ENCODE measurements around the gene MAGI3. TPM values are rescaled to one million over a fixed set of nuclear protein-coding genes. Genes with fewer than 3 reads are reported as not detected.

The MAGI3 gene
- total and polyA plus RNA-seq, 8 donors, result 27.4 to 62.2 (median 36.3) TPM

DNA sequence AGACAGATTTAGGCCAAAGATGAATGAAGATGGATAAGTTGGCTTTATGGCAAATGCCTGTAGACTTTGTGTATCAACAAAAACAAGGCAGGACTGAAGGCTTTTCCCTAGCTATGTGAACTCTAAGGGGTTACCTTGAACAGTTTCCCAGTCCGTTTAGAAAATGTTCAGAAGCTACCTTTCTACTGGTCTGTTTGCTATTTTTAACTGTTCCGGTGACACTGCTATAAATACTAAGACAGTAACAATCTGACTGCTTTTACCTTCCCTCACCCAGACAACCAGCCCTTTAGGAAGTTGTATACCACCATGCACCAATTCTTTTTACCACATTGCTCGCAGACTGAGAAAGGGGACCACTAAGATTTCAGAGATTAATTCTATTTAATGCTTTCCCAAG lies 266.8 kb downstream of the MAGI3 start:
- H3K9me3 ChIP-seq, result no peaks in the 10 kb centered on the region
- no peak overlapping the region for H3K27ac ChIP-seq
- TF ChIP-seq, protein P1, sequence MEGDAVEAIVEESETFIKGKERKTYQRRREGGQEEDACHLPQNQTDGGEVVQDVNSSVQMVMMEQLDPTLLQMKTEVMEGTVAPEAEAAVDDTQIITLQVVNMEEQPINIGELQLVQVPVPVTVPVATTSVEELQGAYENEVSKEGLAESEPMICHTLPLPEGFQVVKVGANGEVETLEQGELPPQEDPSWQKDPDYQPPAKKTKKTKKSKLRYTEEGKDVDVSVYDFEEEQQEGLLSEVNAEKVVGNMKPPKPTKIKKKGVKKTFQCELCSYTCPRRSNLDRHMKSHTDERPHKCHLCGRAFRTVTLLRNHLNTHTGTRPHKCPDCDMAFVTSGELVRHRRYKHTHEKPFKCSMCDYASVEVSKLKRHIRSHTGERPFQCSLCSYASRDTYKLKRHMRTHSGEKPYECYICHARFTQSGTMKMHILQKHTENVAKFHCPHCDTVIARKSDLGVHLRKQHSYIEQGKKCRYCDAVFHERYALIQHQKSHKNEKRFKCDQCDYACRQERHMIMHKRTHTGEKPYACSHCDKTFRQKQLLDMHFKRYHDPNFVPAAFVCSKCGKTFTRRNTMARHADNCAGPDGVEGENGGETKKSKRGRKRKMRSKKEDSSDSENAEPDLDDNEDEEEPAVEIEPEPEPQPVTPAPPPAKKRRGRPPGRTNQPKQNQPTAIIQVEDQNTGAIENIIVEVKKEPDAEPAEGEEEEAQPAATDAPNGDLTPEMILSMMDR (IDR thresholded peaks at IDR 0.05), result no peak
- intact Hi-C loops (cut with DNase I), result no loop called here
- no peaks in the 10 kb centered on the region for H3K4me1 ChIP-seq
- no peak for ATAC-seq
- no peak overlapping the region for H3K4me3 ChIP-seq
- peaks cover 0 to 9% of the 10 kb centered on the region in 2 donors for H3K36me3 ChIP-seq
- DNase-seq, result no peak
- no peaks in the 10 kb centered on the region for H3K27me3 ChIP-seq

DNA sequence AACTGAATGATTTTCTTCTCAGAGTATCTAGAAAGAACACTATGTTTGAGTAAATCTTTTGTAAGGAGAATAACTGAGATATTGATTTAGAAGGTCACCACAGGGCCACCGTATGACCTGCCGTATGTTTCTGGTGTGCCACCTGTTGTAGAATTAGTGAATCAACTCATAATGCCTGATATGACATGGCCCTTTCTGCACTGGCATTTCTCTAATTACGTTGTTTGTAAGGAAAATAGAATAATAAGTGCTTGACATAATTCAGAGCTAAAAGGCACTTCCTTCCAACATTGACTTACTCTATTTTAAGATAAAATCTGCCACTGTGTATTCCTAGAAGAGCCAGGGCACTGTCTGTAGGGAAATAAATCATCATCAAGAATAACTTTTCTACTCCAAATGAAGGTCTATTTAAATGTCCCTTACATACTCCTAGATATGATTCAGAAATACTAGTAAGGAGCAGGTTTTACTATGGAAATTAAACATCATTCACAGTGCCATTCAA lies 267.3 kb downstream of the MAGI3 start:
- TF ChIP-seq, protein P1 (IDR thresholded peaks at IDR 0.05), result no peak
- peaks cover 0 to 9% of the 10 kb centered on the region in 2 donors for H3K36me3 ChIP-seq
- H3K4me3 ChIP-seq, result no peak overlapping the region
- no peaks in the 10 kb centered on the region for H3K27me3 ChIP-seq
- H3K4me1 ChIP-seq, result peaks cover 0 to 2% of the 10 kb centered on the region in 2 donors
- DNase-seq (no peak), ATAC-seq (no peak)
- no peak overlapping the region for H3K27ac ChIP-seq
- H3K9me3 ChIP-seq, result no peaks in the 10 kb centered on the region
- intact Hi-C loops (cut with DNase I), result no loop called here

DNA sequence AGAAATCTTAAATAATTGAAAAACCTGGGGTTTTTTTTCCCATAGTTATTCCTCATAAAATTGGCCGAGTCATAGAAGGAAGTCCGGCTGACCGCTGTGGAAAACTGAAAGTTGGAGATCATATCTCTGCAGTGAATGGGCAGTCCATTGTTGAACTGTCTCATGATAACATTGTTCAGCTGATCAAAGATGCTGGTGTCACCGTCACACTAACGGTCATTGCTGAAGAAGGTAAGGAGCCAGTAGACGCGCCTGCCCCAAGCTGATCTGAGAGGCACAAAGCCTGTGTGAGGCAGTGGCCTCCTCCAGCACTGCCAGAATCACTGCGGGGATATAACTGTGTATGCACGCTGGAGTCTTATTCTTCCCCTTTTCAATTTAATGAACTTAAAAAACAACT lies 268.7 kb downstream of the MAGI3 start:
- ATAC-seq (no peak), DNase-seq (no peak)
- TF ChIP-seq, protein P1 (IDR thresholded peaks at IDR 0.05), result no peak
- Histone ChIP-seq H3K4me1 (peaks cover 3 to 4% of the 10 kb centered on the region in 2 donors), H3K4me3 (no peak overlapping the region), H3K27ac (no peak overlapping the region), H3K27me3 (no peaks in the 10 kb centered on the region), H3K9me3 (no peaks in the 10 kb centered on the region), H3K36me3 (peaks cover 0 to 4% of the 10 kb centered on the region in 2 donors)
- intact Hi-C loops (cut with DNase I), result no loop called here

DNA sequence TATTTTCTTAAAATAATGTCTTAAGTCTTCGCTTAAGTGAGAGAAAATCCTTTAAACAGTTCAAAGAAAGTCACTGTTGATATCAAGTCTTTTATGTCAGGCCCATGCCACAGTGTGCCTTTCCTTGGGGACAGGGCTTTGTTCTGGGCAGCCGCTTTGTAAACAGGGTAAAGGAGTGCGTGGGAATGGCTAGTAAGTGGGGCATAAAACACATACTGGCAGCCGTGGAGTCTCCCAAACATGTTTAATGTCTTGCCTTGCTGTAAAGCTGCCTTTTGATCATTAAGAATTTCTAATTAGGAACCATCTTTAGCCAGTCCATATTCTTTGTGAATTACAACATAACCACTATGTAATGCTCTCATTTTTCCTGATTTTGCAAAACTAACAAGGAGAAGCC lies 269.2 kb downstream of the MAGI3 start:
- no peak for DNase-seq
- Histone ChIP-seq H3K27ac (no peak overlapping the region), H3K27me3 (no peaks in the 10 kb centered on the region), H3K9me3 (no peaks in the 10 kb centered on the region), H3K4me3 (no peak overlapping the region), H3K4me1 (peaks cover 3 to 4% of the 10 kb centered on the region in 2 donors), H3K36me3 (no peaks in the 10 kb centered on the region)
- intact Hi-C loops (cut with DNase I), result no loop called here
- TF ChIP-seq, protein P1 (IDR thresholded peaks at IDR 0.05), result no peak
- no peak for ATAC-seq

DNA sequence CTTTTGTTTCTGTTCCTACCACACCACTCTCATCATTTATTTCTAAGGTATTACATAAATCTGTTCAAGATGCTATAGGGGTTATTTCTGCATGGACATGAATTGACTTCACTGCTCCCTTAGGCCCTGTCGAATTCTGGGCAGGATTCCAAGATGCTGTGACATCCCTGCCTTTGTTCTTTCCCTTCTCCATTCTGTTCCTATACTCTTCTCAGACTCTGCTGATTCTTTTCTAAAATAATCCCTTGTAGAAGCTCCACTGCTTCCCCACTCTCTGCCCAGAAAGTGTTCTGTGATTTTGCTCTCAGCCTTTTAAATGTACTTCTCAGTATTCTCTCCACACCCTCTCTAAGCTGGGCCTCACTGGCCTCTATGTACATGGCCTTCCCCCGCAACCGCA lies 269.8 kb downstream of the MAGI3 start:
- intact Hi-C loops (cut with DNase I), result no loop called here
- Histone ChIP-seq H3K4me1 (peaks cover 3 to 4% of the 10 kb centered on the region in 2 donors), H3K36me3 (no peaks in the 10 kb centered on the region), H3K27me3 (no peaks in the 10 kb centered on the region), H3K27ac (no peak overlapping the region), H3K9me3 (no peaks in the 10 kb centered on the region), H3K4me3 (no peak overlapping the region)
- TF ChIP-seq, protein P1 (IDR thresholded peaks at IDR 0.05), result no peak
- DNase-seq, result no peak
- ATAC-seq, result no peak
